ENCODE measurements around the gene VTI1B. TPM values are rescaled to one million over a fixed set of nuclear protein-coding genes. Genes with fewer than 3 reads are reported as not detected.
A peak's percentile ranks its signal among the peaks of the same experiment; 100 is the strongest.

The VTI1B gene
- total RNA-seq, 1 donor from 2014 or later = 92.0 TPM

DNA sequence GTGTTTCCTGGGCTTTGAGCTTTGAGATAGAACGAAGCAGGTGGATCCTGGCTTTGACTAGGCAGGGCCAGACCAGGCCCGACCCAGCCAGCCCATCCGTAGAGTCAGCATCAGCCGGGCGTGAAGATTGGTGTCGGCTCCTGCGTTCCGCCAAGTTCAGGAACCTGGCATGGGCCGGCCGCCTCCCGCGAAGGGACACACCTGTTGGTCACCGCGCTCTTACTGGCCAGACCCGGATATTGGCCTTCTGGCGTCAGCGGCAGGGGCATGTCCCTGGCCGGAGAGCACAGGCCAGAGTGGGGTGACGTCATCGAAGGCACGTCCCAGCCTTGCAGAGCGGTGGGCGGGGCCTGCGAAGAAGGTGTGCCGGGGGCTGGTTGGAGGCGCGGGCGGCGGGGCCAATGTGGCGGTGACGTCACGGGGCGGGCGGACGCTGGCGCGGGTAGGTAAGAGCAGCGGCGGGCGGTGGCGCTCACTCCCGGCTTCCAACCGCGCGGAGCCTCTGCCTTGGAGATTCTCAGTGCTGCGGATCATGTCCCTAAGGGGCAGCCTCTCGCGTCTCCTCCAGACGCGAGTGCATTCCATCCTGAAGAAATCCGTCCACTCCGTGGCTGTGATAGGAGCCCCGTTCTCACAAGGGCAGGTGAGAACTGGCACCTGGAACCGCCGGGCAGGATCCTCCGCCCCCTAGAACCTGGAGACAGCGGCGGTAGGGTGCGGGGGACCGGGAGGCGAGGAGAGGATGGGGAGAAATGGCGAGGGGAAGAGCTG, 54.8 kb downstream of the VTI1B start, which contains the start of gene ARG2:
TSS of gene ARG2 (plus strand) at position 475 of the 771 bp plus-strand sequence. CDS start at position 533, 58 bp downstream.
- Histone ChIP-seq H3K36me3 (ENCODE audit: insufficient read depth, low read length) (no peaks in the 10 kb centered on the region), H3K4me3 (ENCODE audit: insufficient read depth, low read depth, low read length) (peak within 1 kb of the TSS; percentile 70), H4K20me1 (ENCODE audit: insufficient read depth, low read length) (no peaks in the 10 kb centered on the region), H3K9me3 (ENCODE audit: insufficient read depth, low read depth, low read length) (no peaks in the 10 kb centered on the region), H2AFZ (ENCODE audit: low read depth, low read length) (peak within 1 kb of the TSS; percentile 96), H3K4me1 (ENCODE audit: insufficient read depth, low read length) (peaks cover 15% of the 10 kb centered on the region), H3K79me2 (ENCODE audit: insufficient read depth, low read length) (no peaks in the 10 kb centered on the region), H3K4me2 (ENCODE audit: low read length) (peak within 1 kb of the TSS; percentile 99), H3K27ac (ENCODE audit: low read depth, low read length) (no peak within 1 kb of the TSS), H3K27me3 (ENCODE audit: insufficient read depth, low read length) (peaks cover 2% of the 10 kb centered on the region), H3K9ac (ENCODE audit: low read length) (peak within 1 kb of the TSS; percentile 74)
- H3K4me3 Mint-ChIP-seq (ENCODE audit: unreplicated experiment) = peak within 1 kb of the TSS; percentile 90
- no peak for FAIRE-seq
- no peaks in the 10 kb centered on the region for H3K9me3 Mint-ChIP-seq (ENCODE audit: unreplicated experiment)
- H3K27me3 Mint-ChIP-seq (ENCODE audit: low read depth, unreplicated experiment) = no peaks in the 10 kb centered on the region
- DNase-seq (ENCODE audit: low read depth) = peak; percentile 85
- peaks cover 3% of the 10 kb centered on the region for H3K36me3 Mint-ChIP-seq (ENCODE audit: low read depth, unreplicated experiment)
- peaks cover 15% of the 10 kb centered on the region for H3K4me1 Mint-ChIP-seq (ENCODE audit: low read depth, unreplicated experiment)
- no peak for TF ChIP-seq EZH2 (IDR thresholded peaks at IDR 0.05; ENCODE audit: insufficient read depth, low read length)
- no peak for TF ChIP-seq CTCF (IDR thresholded peaks at IDR 0.05; ENCODE audit: insufficient read depth, low read depth, low read length)
- peak within 1 kb of the TSS; percentile 86 for H3K27ac Mint-ChIP-seq (ENCODE audit: unreplicated experiment)

- Histone ChIP-seq H3K36me3 (ENCODE audit: insufficient read depth, low read length) (no peaks in the 10 kb centered on the region), H3K4me2 (ENCODE audit: low read length) (no peak overlapping the region), H3K27me3 (ENCODE audit: insufficient read depth, low read length) (peaks cover 2% of the 10 kb centered on the region), H3K9me3 (ENCODE audit: insufficient read depth, low read depth, low read length) (no peaks in the 10 kb centered on the region), H4K20me1 (ENCODE audit: insufficient read depth, low read length) (no peaks in the 10 kb centered on the region), H2AFZ (ENCODE audit: low read depth, low read length) (no peak overlapping the region), H3K9ac (ENCODE audit: low read length) (no peak overlapping the region), H3K4me1 (ENCODE audit: insufficient read depth, low read length) (peaks cover 15% of the 10 kb centered on the region), H3K79me2 (ENCODE audit: insufficient read depth, low read length) (no peaks in the 10 kb centered on the region), H3K4me3 (ENCODE audit: insufficient read depth, low read depth, low read length) (no peak overlapping the region), H3K27ac (ENCODE audit: low read depth, low read length) (no peak overlapping the region)
- Mint-ChIP-seq H3K4me1 (ENCODE audit: low read depth, unreplicated experiment) (peaks cover 15% of the 10 kb centered on the region), H3K4me3 (ENCODE audit: unreplicated experiment) (peak overlapping the region; percentile 90), H3K27ac (ENCODE audit: unreplicated experiment) (peak overlapping the region; percentile 86), H3K9me3 (ENCODE audit: unreplicated experiment) (no peaks in the 10 kb centered on the region), H3K27me3 (ENCODE audit: low read depth, unreplicated experiment) (peaks cover 4% of the 10 kb centered on the region), H3K36me3 (ENCODE audit: low read depth, unreplicated experiment) (no peaks in the 10 kb centered on the region)
- peak; percentile 63 for DNase-seq (ENCODE audit: low read depth)
- TF ChIP-seq EZH2 (IDR thresholded peaks at IDR 0.05; ENCODE audit: insufficient read depth, low read length) (no peak), CTCF (IDR thresholded peaks at IDR 0.05; ENCODE audit: insufficient read depth, low read depth, low read length) (peak; percentile 76)
- FAIRE-seq = no peak
These were observed 55.8 kb downstream of the VTI1B start for GRCh38 chr14:67618617-67619063.

DNA sequence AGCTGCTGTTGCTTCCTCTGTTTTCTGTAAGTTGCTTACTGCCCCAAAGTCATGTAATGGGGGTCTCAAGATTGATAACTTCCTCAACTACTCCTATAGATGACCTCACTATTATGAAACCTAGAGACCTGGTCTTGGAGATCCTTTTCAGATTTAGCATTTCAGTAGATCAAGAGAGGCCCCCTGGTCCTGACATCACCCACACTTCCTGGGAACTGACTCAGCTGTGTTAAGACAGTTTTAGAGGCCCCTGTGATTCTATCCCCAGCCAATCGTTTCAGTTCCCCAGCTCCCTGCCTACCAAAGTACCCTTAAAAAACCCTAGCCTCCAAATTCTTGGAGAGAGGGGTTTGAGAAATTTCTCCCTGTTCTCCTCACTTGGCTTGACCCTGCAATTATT, 63.9 kb downstream of the VTI1B start:
- no peak for DNase-seq (ENCODE audit: low read depth)
- H3K4me3 ChIP-seq (ENCODE audit: insufficient read depth, low read depth, low read length) = no peak overlapping the region
- H3K36me3 ChIP-seq (ENCODE audit: insufficient read depth, low read length) = no peaks in the 10 kb centered on the region
- no peak overlapping the region for H3K4me3 Mint-ChIP-seq (ENCODE audit: unreplicated experiment)
- no peak overlapping the region for H3K27ac Mint-ChIP-seq (ENCODE audit: unreplicated experiment)
- TF ChIP-seq EZH2 (IDR thresholded peaks at IDR 0.05; ENCODE audit: insufficient read depth, low read length) = no peak
- TF ChIP-seq CTCF (IDR thresholded peaks at IDR 0.05; ENCODE audit: insufficient read depth, low read depth, low read length) = no peak
- no peaks in the 10 kb centered on the region for H4K20me1 ChIP-seq (ENCODE audit: insufficient read depth, low read length)
- H3K4me1 ChIP-seq (ENCODE audit: insufficient read depth, low read length) = no peaks in the 10 kb centered on the region
- no peak overlapping the region for H3K4me2 ChIP-seq (ENCODE audit: low read length)
- H3K9ac ChIP-seq (ENCODE audit: low read length) = no peak overlapping the region
- no peaks in the 10 kb centered on the region for H3K36me3 Mint-ChIP-seq (ENCODE audit: low read depth, unreplicated experiment)
- no peaks in the 10 kb centered on the region for H3K79me2 ChIP-seq (ENCODE audit: insufficient read depth, low read length)
- no peak overlapping the region for H3K27ac ChIP-seq (ENCODE audit: low read depth, low read length)
- H3K27me3 ChIP-seq (ENCODE audit: insufficient read depth, low read length) = peaks cover 7% of the 10 kb centered on the region
- no peaks in the 10 kb centered on the region for H3K9me3 ChIP-seq (ENCODE audit: insufficient read depth, low read depth, low read length)
- no peak for FAIRE-seq
- H2AFZ ChIP-seq (ENCODE audit: low read depth, low read length) = no peak overlapping the region
- no peaks in the 10 kb centered on the region for H3K4me1 Mint-ChIP-seq (ENCODE audit: low read depth, unreplicated experiment)
- peaks cover 14% of the 10 kb centered on the region for H3K27me3 Mint-ChIP-seq (ENCODE audit: low read depth, unreplicated experiment)
- no peaks in the 10 kb centered on the region for H3K9me3 Mint-ChIP-seq (ENCODE audit: unreplicated experiment)

All from astrocyte (in vitro differentiated cells and primary cell).